Activated naive CD8-positive, alpha-beta T cell treated with anti-CD3 and anti-CD28 coated beads, Interleukin-2, amount 10 ng/mL, durations not matched to agents 7 days and 5 days (primary cell): ENCODE data around the gene ZNF556. TPM values are rescaled to one million over a fixed set of nuclear protein-coding genes. Genes with fewer than 3 reads are reported as not detected.
"Not testable (repeated sequence)": the region's sequence is repeated elsewhere in the genome, so short reads cannot be mapped to it uniquely, and the experiment has no call there.

Experiments
- ATAC-seq: fragments of 150-1000 bp; cut with Tn5 transposase; one replicate; pipeline ENCODE4 v1.10.0; 2021; ENCODE audit warnings: low read depth, moderate library complexity
- POLR2A ChIA-PET: fragments of 350-600 bp; sonication (Branson Sonifier 250); formaldehyde crosslinking; loops from one replicate; lab custom pipeline; 2021; ENCODE audit warnings: antibody characterized with exemption; lab: Charles Lee
- DNase-seq: peaks from one replicate; pipeline ENCODE4 v3.0.0; 2021
- H3K27ac Mint-ChIP-seq: one replicate; pipeline ENCODE4 v1.8.0; 2022; ENCODE audit warnings: mild to moderate bottlenecking, mixed read lengths
- H3K27me3 Mint-ChIP-seq: one replicate; pipeline ENCODE4 v1.8.0; 2022; ENCODE audit warnings: mild to moderate bottlenecking, moderate library complexity, mixed read lengths
- H3K36me3 Mint-ChIP-seq: one replicate; pipeline ENCODE4 v1.8.0; 2021; ENCODE audit warnings: mild to moderate bottlenecking, mixed read lengths
- H3K4me1 Mint-ChIP-seq: one replicate; pipeline ENCODE4 v1.8.0; 2021; ENCODE audit warnings: mixed read lengths
- H3K4me3 Mint-ChIP-seq: one replicate; pipeline ENCODE4 v1.8.0; 2022; ENCODE audit warnings: mild to moderate bottlenecking, moderate library complexity, mixed read lengths
- H3K9me3 Mint-ChIP-seq: one replicate; pipeline ENCODE4 v1.8.0; 2021; ENCODE audit warnings: mixed read lengths
- total RNA-seq, 2 experiments: library from RNA; stranded (reverse); gene quantifications; one replicate each; pipeline ENCODE4 v1.2.3, GENCODE V29; 2021

The ZNF556 gene
- total RNA-seq, 2 experiments from 2014 or later: not detected

DNA sequence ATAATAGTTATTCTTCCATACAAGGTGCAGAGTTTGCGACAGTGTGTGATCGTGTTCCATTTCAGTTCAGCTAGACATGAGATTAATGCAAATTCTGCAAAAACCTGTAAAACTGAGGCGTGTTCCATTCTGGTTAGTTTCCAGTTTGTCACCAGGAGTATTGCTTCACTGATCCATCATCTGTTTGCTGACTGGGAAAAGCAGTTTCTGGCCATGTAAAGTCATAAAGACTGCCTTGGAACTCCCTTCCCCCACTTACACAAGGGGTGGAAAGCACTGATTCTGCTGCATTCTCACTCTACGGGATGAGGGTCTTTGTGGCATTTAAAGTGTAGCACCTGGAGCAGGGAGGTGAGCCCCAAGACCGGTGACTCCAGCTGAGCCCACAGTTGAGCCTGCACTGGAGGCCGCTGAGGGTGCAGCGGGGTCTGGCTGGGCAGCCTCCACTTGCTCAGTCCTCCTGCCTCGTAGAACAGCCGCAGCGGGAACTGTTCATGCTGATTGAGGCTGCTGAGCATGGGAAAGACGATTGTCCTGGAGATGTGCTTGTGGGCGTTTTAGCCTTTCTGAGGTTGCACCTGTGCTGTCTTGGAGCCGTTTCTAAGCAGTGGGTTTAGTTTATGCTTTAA is 35.6 kb downstream of the ZNF556 start:
- DNase-seq (no peak), ATAC-seq (no peak)
- Mint-ChIP-seq H3K9me3 (peaks cover 3% of the 10 kb centered on the region), H3K27me3 (no peaks in the 10 kb centered on the region), H3K4me1 (peaks cover 10% of the 10 kb centered on the region), H3K27ac (no peak overlapping the region), H3K36me3 (peaks cover 13% of the 10 kb centered on the region), H3K4me3 (no peak overlapping the region)
- POLR2A ChIA-PET: no interaction called here

DNA sequence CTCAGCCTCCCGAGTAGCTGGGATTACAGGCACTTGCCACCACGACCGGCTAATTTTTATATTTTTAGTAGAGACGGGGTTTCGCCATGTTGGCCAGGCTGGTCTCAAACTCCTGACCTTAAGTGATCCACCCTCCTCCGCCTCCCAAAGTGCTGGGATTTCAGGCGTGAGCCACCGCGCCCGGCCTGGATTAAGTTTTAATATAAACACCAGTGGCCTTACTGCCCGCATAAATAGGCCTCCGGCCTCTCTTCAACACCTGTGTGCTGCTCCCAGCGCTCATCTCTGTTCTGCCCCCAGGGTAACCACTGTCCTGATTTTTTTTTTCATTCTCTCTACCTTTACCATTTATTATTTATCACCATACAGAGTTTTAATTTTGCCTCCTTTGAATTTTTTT is 36.2 kb downstream of the ZNF556 start:
- ATAC-seq, H3K27me3 Mint-ChIP-seq, DNase-seq, H3K9me3 Mint-ChIP-seq, H3K27ac Mint-ChIP-seq, H3K4me3 Mint-ChIP-seq, POLR2A ChIA-PET, H3K4me1 Mint-ChIP-seq: not testable (repeated sequence)
- H3K36me3 Mint-ChIP-seq: peaks cover 13% of the 10 kb centered on the region

DNA sequence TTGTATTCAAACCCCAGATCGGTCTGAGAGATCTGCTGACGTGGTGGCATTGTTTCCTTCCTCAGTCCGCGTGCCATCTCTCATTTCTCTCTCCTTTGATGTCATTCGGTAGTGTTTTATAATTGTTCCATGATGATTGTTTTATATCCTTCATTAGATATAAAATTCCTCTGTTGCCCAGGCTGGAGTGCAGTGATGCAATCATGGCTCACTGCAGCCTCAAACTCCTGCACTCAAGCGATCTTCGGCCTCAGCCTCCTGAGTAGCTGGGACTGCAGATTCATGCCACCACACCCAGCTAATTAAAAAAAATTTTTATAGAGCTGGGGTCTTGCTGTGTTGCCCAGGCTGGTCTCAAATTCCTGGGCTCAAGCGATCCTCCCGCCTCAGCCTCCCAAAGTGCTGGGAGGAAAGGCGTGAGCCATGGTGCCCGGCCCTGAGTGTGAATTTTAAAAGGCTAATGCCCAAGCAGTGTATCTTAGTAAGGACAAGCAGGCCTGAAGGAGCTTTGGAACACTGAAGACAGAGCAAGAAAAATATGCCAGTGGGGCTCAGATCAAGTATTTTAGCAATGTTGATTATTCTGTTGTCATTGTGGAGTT is 38.9 kb downstream of the ZNF556 start:
- H3K27me3 Mint-ChIP-seq: no peaks in the 10 kb centered on the region
- no peak for ATAC-seq
- no peak for DNase-seq
- peaks cover 18% of the 10 kb centered on the region for H3K36me3 Mint-ChIP-seq
- no peak overlapping the region for H3K27ac Mint-ChIP-seq
- no peak overlapping the region for H3K4me3 Mint-ChIP-seq
- H3K4me1 Mint-ChIP-seq: peaks cover 11% of the 10 kb centered on the region
- POLR2A ChIA-PET: no interaction called here
- peaks cover 3% of the 10 kb centered on the region for H3K9me3 Mint-ChIP-seq

DNA sequence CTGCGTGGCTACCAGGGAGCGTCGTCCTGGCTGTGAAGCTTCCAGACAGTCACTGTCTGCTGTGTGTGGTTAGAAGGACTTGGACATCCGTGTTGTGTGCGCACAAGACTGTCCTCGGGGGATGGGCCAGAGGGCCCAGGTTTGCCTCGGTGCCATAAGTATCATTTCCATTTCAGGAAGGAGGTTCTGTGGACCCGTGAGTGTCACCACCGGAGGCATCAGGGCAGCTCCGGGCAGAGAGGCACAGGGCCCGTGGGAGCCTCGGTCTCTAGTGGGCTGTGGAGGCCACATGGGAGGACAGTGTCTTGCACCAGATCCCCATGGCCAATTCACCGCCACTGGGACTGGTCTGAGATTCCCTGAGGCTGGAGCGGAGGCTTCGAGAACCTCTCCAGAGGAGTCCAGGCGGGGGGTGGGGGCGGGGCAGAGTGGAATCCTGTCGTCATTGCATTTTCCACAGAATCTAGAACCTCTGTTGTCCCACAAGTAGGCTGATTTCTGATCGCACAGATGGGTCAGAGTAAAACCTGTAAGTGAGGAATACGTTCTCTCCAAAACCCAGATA is 39.6 kb downstream of the ZNF556 start:
- Mint-ChIP-seq H3K4me1 (peaks cover 9% of the 10 kb centered on the region), H3K27me3 (no peaks in the 10 kb centered on the region), H3K9me3 (peaks cover 4% of the 10 kb centered on the region), H3K27ac (no peak overlapping the region), H3K4me3 (no peak overlapping the region), H3K36me3 (peaks cover 21% of the 10 kb centered on the region)
- DNase-seq (no peak), ATAC-seq (no peak)
- POLR2A ChIA-PET: no interaction called here

DNA sequence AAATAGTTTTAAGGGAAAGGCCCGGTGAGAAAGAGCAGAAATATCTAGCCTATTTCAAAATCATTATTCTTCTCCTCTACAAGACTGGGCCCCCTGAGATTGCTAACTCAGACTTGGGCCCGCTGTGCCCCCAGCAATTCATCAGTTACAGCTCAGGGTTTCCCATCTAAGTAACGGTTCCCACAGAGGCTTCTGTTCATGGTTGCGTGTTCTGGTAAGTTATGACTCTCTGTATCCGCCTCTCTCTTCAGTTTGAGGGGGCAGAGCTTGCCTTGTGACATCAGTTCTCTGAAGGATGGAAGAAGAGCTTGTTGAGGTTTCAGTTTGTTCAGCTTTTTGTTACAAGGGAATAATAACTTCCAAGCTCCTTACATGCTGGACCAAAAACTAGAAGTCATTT is 45.2 kb downstream of the ZNF556 start:
- POLR2A ChIA-PET: interaction anchor here (0.6 kb wide), 1 partner anchor 14 kb away, joined by 3 read pairs; no protein-coding TSS in a partner anchor
- Mint-ChIP-seq H3K27ac (no peak overlapping the region), H3K4me1 (peaks cover 4% of the 10 kb centered on the region), H3K36me3 (peaks cover 60% of the 10 kb centered on the region), H3K4me3 (no peak overlapping the region), H3K27me3 (no peaks in the 10 kb centered on the region), H3K9me3 (peaks cover 25% of the 10 kb centered on the region)
- DNase-seq: no peak
- no peak for ATAC-seq

DNA sequence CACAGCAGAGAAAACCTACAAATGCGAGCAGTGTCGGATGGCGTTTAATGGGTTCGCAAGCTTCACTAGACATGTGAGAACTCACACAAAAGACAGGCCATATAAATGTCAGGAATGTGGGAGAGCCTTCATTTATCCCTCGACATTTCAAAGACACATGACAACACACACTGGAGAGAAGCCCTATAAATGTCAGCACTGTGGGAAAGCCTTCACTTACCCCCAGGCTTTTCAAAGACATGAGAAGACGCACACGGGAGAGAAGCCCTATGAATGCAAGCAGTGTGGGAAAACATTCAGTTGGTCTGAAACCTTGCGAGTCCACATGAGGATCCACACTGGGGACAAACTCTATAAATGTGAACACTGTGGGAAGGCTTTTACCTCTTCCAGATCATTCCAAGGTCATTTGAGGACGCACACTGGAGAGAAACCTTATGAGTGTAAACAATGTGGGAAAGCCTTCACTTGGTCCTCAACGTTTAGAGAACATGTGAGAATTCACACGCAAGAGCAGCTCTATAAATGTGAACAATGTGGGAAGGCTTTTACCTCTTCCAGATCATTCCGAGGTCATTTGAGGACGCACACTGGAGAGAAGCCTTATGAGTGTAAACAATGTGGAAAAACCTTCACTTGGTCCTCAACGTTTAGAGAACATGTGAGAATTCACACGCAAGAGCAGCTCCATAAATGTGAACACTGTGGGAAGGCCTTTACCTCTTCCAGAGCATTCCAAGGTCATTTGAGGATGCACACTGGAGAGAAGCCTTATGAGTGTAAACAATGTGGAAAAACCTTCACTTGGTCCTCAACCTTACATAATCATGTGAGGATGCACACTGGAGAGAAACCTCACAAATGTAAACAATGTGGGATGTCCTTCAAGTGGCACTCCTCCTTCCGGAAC is 50.4 kb downstream of the ZNF556 start:
- Mint-ChIP-seq H3K36me3 (peaks cover 62% of the 10 kb centered on the region), H3K9me3 (peaks cover 26% of the 10 kb centered on the region), H3K4me3 (no peak overlapping the region), H3K4me1 (no peaks in the 10 kb centered on the region), H3K27ac (no peak overlapping the region), H3K27me3 (no peaks in the 10 kb centered on the region)
- no peak for ATAC-seq
- DNase-seq: no peak
- POLR2A ChIA-PET: no interaction called here

DNA sequence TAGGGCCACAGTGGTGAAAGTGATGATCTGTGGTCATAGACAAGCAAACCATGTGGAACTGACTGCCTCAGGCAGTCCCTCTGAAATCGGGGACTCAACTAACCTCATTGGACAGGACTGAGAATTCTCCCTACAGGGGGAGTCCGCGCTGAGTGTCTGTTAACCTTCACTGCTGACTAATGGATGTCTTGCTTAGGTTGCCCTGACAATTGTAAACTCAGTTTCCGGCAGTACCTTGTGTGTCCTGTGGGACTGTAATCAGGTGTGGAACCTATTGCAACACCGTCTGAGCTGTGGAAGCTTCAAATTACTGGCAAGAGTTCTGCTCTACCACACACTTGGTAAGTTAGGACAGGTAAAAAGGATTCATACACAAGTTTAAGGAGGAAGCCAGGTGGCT is 55.9 kb downstream of the ZNF556 start:
- ATAC-seq: no peak
- Mint-ChIP-seq H3K36me3 (peaks cover 28% of the 10 kb centered on the region), H3K27me3 (no peaks in the 10 kb centered on the region), H3K27ac (no peak overlapping the region), H3K4me3 (no peak overlapping the region), H3K9me3 (peaks cover 5% of the 10 kb centered on the region), H3K4me1 (no peaks in the 10 kb centered on the region)
- no peak for DNase-seq
- POLR2A ChIA-PET: no interaction called here

DNA sequence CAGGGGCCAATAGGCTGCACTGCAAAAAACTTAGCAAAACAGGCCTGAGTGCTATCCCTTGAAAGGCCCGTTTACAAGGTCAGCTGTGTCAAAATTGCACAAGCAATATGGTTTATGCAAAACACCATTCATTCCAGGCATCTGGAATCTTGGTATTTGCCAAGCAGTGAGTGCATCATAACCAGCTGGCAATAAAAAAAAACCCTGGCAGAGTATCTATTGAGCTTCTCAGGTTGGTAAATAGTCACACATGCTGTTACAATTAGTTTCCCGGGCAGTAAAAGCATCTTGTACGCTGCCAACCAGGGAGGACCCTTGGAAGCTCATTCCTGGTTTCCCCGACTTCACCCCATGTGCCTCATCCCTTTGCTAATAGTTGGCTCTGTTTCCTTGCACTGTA is 56.4 kb downstream of the ZNF556 start:
- Mint-ChIP-seq H3K27ac (no peak overlapping the region), H3K4me3 (no peak overlapping the region), H3K9me3 (peaks cover 4% of the 10 kb centered on the region), H3K27me3 (no peaks in the 10 kb centered on the region), H3K4me1 (no peaks in the 10 kb centered on the region), H3K36me3 (peaks cover 24% of the 10 kb centered on the region)
- DNase-seq (no peak), ATAC-seq (no peak)
- POLR2A ChIA-PET: interaction anchor here (0.5 kb wide), 1 partner anchor 838 kb away, joined by 5 read pairs; no protein-coding TSS in a partner anchor

DNA sequence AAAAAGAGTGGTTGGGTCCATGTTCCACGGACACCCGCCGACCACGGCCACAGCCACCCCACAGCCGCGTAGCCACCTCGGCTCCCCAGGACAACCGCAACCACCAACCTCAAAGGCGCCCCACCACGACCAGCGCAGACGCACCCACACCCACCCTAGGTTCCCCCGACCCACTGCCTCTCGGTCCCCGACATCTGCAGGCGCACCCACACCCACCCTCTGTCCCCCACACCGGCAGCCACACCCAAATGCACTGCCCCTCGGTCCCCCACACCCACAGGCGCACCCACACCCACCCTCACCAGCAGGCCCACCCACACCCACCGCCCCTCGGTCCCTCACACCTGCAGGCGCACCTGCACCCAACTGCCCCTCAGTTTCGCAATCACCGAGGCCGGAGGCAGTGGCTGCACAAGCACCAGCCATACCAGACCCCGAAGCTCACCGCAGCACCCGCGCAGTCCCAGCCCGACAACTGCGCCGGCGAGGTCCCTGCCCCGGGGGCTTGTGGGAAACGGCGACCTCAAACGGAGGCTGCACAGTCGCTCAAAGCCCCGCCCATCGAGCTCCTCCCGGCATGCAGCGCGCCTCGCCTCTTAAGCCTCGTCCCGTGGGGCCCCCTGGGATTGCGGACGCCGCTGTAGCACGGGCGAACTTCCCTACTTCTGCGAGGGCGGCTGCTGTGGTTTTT is 59.4 kb downstream of the ZNF556 start:
- Mint-ChIP-seq H3K36me3 (peaks cover 23% of the 10 kb centered on the region), H3K9me3 (peaks cover 10% of the 10 kb centered on the region), H3K4me1 (no peaks in the 10 kb centered on the region), H3K4me3 (no peak overlapping the region), H3K27ac (no peak overlapping the region), H3K27me3 (no peaks in the 10 kb centered on the region)
- ATAC-seq (no peak), DNase-seq (no peak)
- POLR2A ChIA-PET: no interaction called here

DNA sequence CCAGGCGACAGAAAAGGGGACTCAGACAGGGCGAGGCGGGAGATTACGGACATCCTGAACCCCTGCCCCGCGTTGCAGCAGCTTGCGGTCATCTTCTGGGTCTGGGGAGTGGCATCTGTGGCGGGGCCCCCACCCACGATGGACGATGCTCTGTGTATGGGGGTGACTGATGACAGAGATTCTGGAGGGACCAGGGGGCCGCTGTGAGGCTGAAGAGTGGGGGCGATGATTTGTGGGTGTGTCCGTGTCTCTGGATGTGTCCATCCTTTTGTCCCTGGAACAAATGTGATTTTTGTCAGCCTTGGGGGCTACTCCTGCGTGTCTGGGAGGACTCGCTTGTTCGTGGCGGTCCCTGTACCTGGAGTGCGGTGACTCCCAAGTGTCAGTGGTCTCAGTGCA is 59.9 kb downstream of the ZNF556 start:
- H3K4me3 Mint-ChIP-seq: no peak overlapping the region
- H3K9me3 Mint-ChIP-seq: peaks cover 11% of the 10 kb centered on the region
- no peaks in the 10 kb centered on the region for H3K27me3 Mint-ChIP-seq
- POLR2A ChIA-PET: interaction anchor here (0.7 kb wide), 1 partner anchor 278 kb away, joined by 3 read pairs; no protein-coding TSS in a partner anchor
- peaks cover 25% of the 10 kb centered on the region for H3K36me3 Mint-ChIP-seq
- no peak for DNase-seq
- no peak for ATAC-seq
- H3K27ac Mint-ChIP-seq: no peak overlapping the region
- H3K4me1 Mint-ChIP-seq: no peaks in the 10 kb centered on the region
